Keratinocyte (primary cell): ENCODE results near the gene AGR3. TPM values are rescaled to one million over a fixed set of nuclear protein-coding genes. Genes with fewer than 3 reads are reported as not detected.

ENCODE experiments used
- DNase-seq: peaks from one replicate; pipeline ENCODE4 v3.0.0-alpha.2; 2011; ENCODE audit warnings: low read depth, missing footprints, low spot score
- FAIRE-seq: peaks from 2 replicates; lab custom pipeline; 2011; peaks lifted over from hg19 to GRCh38; lab: Jason Lieb, UNC
- H2AFZ ChIP-seq: 2 replicates; pipeline ENCODE4 v1.6.0; 2012; ENCODE audit warnings: low read length, control low read depth, inconsistent platforms; ENCODE audit not compliant: control insufficient read depth
- H3K27ac ChIP-seq: 2 replicates; pipeline ENCODE4 v1.5.1; 2011; ENCODE audit warnings: low read length; ENCODE audit not compliant: control insufficient read depth, insufficient read depth
- H3K27me3 ChIP-seq: 3 replicates; pipeline ENCODE4 v1.6.0; 2011; ENCODE audit warnings: low read length; ENCODE audit not compliant: control insufficient read depth, insufficient read depth; ENCODE audit errors: extremely low read depth
- H3K36me3 ChIP-seq, 2 experiments: 2 replicates in 1 of 2; 3 replicates in 1 of 2; pipeline ENCODE4 v1.5.1; 2011; ENCODE audit warnings: low read length in 2 of 2, mild to moderate bottlenecking in 1 of 2; ENCODE audit not compliant: control insufficient read depth in 2 of 2, insufficient read depth in 2 of 2; ENCODE audit errors: extremely low read depth in 1 of 2
- H3K4me1 ChIP-seq: 3 replicates; pipeline ENCODE4 v1.5.1; 2011; ENCODE audit warnings: low read length; ENCODE audit not compliant: control insufficient read depth, insufficient read depth; ENCODE audit errors: extremely low read depth
- H3K4me2 ChIP-seq: 3 replicates; pipeline ENCODE4 v1.6.0; 2011; ENCODE audit warnings: low read depth, low read length; ENCODE audit not compliant: control insufficient read depth, insufficient read depth; ENCODE audit errors: extremely low read depth
- H3K4me3 ChIP-seq, 3 experiments: fragments of 200-600 bp in 1 of 3; sonication (generic) in 1 of 3; 2 replicates in 2 of 3; 3 replicates in 1 of 3; pipeline ENCODE4 v1.5.1; 2011 to 2016; ENCODE audit warnings: low read length in 3 of 3, mild to moderate bottlenecking in 3 of 3, control low read depth in 2 of 3, inconsistent platforms in 1 of 3, low read depth in 1 of 3, mixed read lengths in 1 of 3, mixed run types in 1 of 3, moderate library complexity in 1 of 3; ENCODE audit not compliant: control insufficient read depth in 2 of 3, insufficient read depth in 2 of 3; ENCODE audit errors: extremely low read depth in 1 of 3
- H3K79me2 ChIP-seq: 2 replicates; pipeline ENCODE4 v1.6.0; 2012; ENCODE audit warnings: low read length; ENCODE audit not compliant: control insufficient read depth, insufficient read depth
- H3K9ac ChIP-seq: 3 replicates; pipeline ENCODE4 v1.6.0; 2011; ENCODE audit warnings: low read length; ENCODE audit not compliant: control insufficient read depth, insufficient read depth; ENCODE audit errors: extremely low read depth
- H3K9me1 ChIP-seq: 3 replicates; pipeline ENCODE4 v1.6.0; 2011; ENCODE audit warnings: low read length; ENCODE audit not compliant: control insufficient read depth, insufficient read depth; ENCODE audit errors: extremely low read depth
- H3K9me3 ChIP-seq: 2 replicates; pipeline ENCODE4 v1.5.1; 2012; ENCODE audit warnings: low read depth, low read length; ENCODE audit not compliant: control insufficient read depth
- H4K20me1 ChIP-seq: 3 replicates; pipeline ENCODE4 v1.6.0; 2011; ENCODE audit warnings: low read length; ENCODE audit not compliant: control insufficient read depth, insufficient read depth; ENCODE audit errors: extremely low read depth
- CTCF ChIP-seq, 3 experiments: IDR thresholded peaks in 1 of 3; conservative IDR thresholded peaks in 1 of 3; optimal IDR thresholded peaks in 1 of 3; 2 replicates in 2 of 3; 3 replicates in 1 of 3; pipeline versions ENCODE3 to v1.5.1; 2011; ENCODE audit warnings: low read length in 3 of 3, mild to moderate bottlenecking in 3 of 3, moderate library complexity in 2 of 3, control low read depth in 1 of 3, inconsistent platforms in 1 of 3; ENCODE audit not compliant: insufficient read depth in 2 of 3; ENCODE audit errors: extremely low read depth in 1 of 3
- EZH2 ChIP-seq: IDR thresholded peaks from one replicate; pipeline ENCODE4 v1.6.1; 2012; ENCODE audit warnings: inconsistent platforms, mild to moderate bottlenecking, low read length, moderate library complexity
- dilution Hi-C: fragments of 300-500 bp; cut with MboI; formaldehyde crosslinking; loops from one replicate; pipeline ENCODE4 v1.7.0; 2020; ENCODE audit warnings: low sequenced_read_pairs; ENCODE audit not compliant: extremely low pct_ligation_motif_present
- polyA plus RNA-seq, 5 experiments: library from polyadenylated mRNA; depleted of rRNA in 3 of 5; stranded (reverse) in 3 of 5; stranded (forward) in 1 of 5; unstranded in 1 of 5; fragments of >200 nt; gene quantifications; 1 replicate in 1 of 5; 2 replicates in 3 of 5; 3 replicates in 1 of 5; pipeline versions ENCODE4 v1.2.1 to v1.2.3, GENCODE V29; 2011 to 2012; ENCODE audit warnings: missing spikeins in 2 of 5, low read depth in 1 of 5, low replicate concordance in 1 of 5

Gene AGR3
- polyA plus RNA-seq, 1 donor (not counting 4 experiments of a cell fraction or from before 2014, with no cell fraction given), result not detected

- TF ChIP-seq CTCF (optimal IDR thresholded peaks at IDR 0.05 in 1 of 3, IDR thresholded peaks at IDR 0.05 in 1 of 3, conservative IDR thresholded peaks at IDR 0.05 in 1 of 3; ENCODE audit: extremely low read depth in 1 of 3, insufficient read depth in 2 of 3, low read length in 3 of 3) (peak; percentile 64 to 71 (median 71)), EZH2 (no peak)
- Histone ChIP-seq H3K27me3 (no peaks in the 10 kb centered on the region), H3K4me2 (no peak overlapping the region), H3K36me3 (peaks cover 0 to 1% of the 10 kb centered on the region in 2 experiments), H3K4me1 (peaks cover 11% of the 10 kb centered on the region), H2AFZ (no peak overlapping the region), H3K27ac (no peak overlapping the region), H4K20me1 (no peaks in the 10 kb centered on the region), H3K79me2 (no peaks in the 10 kb centered on the region), H3K9me1 (no peaks in the 10 kb centered on the region), H3K4me3 (no peak overlapping the region), H3K9ac (no peak overlapping the region), H3K9me3 (no peaks in the 10 kb centered on the region)
- no peak for DNase-seq
- dilution Hi-C loops, result no loop called here
- peak; percentile 73 for FAIRE-seq
These were observed 44.5 kb upstream of the AGR3 start for GRCh38 chr7:16926283-16926682.

- H3K9me3 ChIP-seq, result no peaks in the 10 kb centered on the region
- peaks cover 0 to 1% of the 10 kb centered on the region in 2 experiments for H3K36me3 ChIP-seq
- no peaks in the 10 kb centered on the region for H4K20me1 ChIP-seq
- DNase-seq, result no peak
- H3K27me3 ChIP-seq, result no peaks in the 10 kb centered on the region
- no peak for FAIRE-seq
- H3K4me3 ChIP-seq, result no peak overlapping the region
- TF ChIP-seq CTCF (optimal IDR thresholded peaks at IDR 0.05 in 1 of 3, IDR thresholded peaks at IDR 0.05 in 1 of 3, conservative IDR thresholded peaks at IDR 0.05 in 1 of 3; ENCODE audit: extremely low read depth in 1 of 3, insufficient read depth in 2 of 3, low read length in 3 of 3), result no peak
- TF ChIP-seq EZH2, result no peak
- no peak overlapping the region for H3K4me2 ChIP-seq
- no peak overlapping the region for H3K9ac ChIP-seq
- H3K79me2 ChIP-seq, result no peaks in the 10 kb centered on the region
- peaks cover 11% of the 10 kb centered on the region for H3K4me1 ChIP-seq
- no peaks in the 10 kb centered on the region for H3K9me1 ChIP-seq
- dilution Hi-C loops, result no loop called here
- H2AFZ ChIP-seq, result no peak overlapping the region
- H3K27ac ChIP-seq, result no peak overlapping the region
These were observed 43.8 kb upstream of the AGR3 start for GRCh38 chr7:16925609-16926008.
